Smooth muscle cell (in vitro differentiated cells): ENCODE results near the gene NKX2-3. TPM values are rescaled to one million over a fixed set of nuclear protein-coding genes. Genes with fewer than 3 reads are reported as not detected.
A peak's percentile ranks its signal among the peaks of the same experiment; 100 is the strongest.

ENCODE experiments used
- DNase-seq: peaks from one replicate; lab custom pipeline; 2025; ENCODE audit not compliant: unreplicated experiment; lab: John Stamatoyannopoulos, UW
- H2AFZ ChIP-seq: fragments of 200-600 bp; sonication (generic); 2 replicates; pipeline ENCODE4 v1.6.0; 2016; ENCODE audit warnings: antibody characterized with exemption, low read depth, mild to moderate bottlenecking
- H3F3A ChIP-seq: fragments of 200-600 bp; sonication (generic); 2 replicates; pipeline ENCODE4 v1.6.0; 2017; ENCODE audit warnings: antibody characterized with exemption, low read depth
- H3K27ac ChIP-seq: fragments of 200-600 bp; sonication (generic); 2 replicates; pipeline ENCODE4 v1.5.1; 2016; ENCODE audit warnings: low read depth, mild to moderate bottlenecking
- H3K27me3 ChIP-seq: fragments of 200-600 bp; sonication (generic); 2 replicates; pipeline ENCODE4 v1.6.1; 2016; ENCODE audit warnings: low read depth, mild to moderate bottlenecking
- H3K36me3 ChIP-seq: fragments of 200-600 bp; sonication (generic); 2 replicates; pipeline ENCODE4 v1.5.1; 2016; ENCODE audit warnings: low read depth
- H3K4me1 ChIP-seq: fragments of 200-600 bp; sonication (generic); 2 replicates; pipeline ENCODE4 v1.5.1; 2016; ENCODE audit warnings: low read depth
- H3K4me2 ChIP-seq: fragments of 200-600 bp; sonication (generic); 2 replicates; pipeline ENCODE4 v1.6.0; 2016; ENCODE audit warnings: mild to moderate bottlenecking
- H3K4me3 ChIP-seq: fragments of 200-600 bp; sonication (generic); 2 replicates; pipeline ENCODE4 v1.5.1; 2016; ENCODE audit warnings: mild to moderate bottlenecking
- H3K79me2 ChIP-seq: fragments of 200-600 bp; sonication (generic); 2 replicates; pipeline ENCODE4 v1.6.0; 2016; ENCODE audit warnings: low read depth, mild to moderate bottlenecking
- H3K9ac ChIP-seq: fragments of 200-600 bp; sonication (generic); 2 replicates; pipeline ENCODE4 v1.6.0; 2016; ENCODE audit warnings: low read depth
- H3K9me3 ChIP-seq: fragments of 200-600 bp; sonication (generic); replicated peaks from 2 replicates; pipeline ENCODE4 v1.5.1; 2016; ENCODE audit warnings: low read depth
- H4K20me1 ChIP-seq: fragments of 200-600 bp; sonication (generic); 2 replicates; pipeline ENCODE4 v1.6.0; 2016; ENCODE audit warnings: low read depth
- CTCF ChIP-seq: fragments of 200-600 bp; sonication (generic); IDR thresholded peaks from 2 replicates; pipeline ENCODE4 v1.5.1; 2017; ENCODE audit warnings: borderline replicate concordance, mild to moderate bottlenecking, antibody characterized with exemption; ENCODE audit not compliant: insufficient read depth, poor library complexity, severe bottlenecking
- WGBS: methylation state at CpG from one replicate; pipeline ENCODE4 v1.1.7; 2016; ENCODE audit warnings: low lambda C conversion rate; 5-methylcytosine and 5-hydroxymethylcytosine counted together
- polyA plus RNA-seq: library from polyadenylated mRNA; unstranded; fragments of >200 nt; fragmentation: Nextera tagmentation; extraction: Ambion mirVana; gene quantifications from 2 replicates; pipeline ENCODE4 v1.2.1, GENCODE V29; 2016
- total RNA-seq: library from RNA; depleted of rRNA; stranded (reverse); fragments of >200 nt; gene quantifications from 2 replicates; pipeline ENCODE4 v1.2.3, GENCODE V29; 2014

NKX2-3 gene
- total and polyA plus RNA-seq, 2 experiments from 2014 or later = not detected

DNA sequence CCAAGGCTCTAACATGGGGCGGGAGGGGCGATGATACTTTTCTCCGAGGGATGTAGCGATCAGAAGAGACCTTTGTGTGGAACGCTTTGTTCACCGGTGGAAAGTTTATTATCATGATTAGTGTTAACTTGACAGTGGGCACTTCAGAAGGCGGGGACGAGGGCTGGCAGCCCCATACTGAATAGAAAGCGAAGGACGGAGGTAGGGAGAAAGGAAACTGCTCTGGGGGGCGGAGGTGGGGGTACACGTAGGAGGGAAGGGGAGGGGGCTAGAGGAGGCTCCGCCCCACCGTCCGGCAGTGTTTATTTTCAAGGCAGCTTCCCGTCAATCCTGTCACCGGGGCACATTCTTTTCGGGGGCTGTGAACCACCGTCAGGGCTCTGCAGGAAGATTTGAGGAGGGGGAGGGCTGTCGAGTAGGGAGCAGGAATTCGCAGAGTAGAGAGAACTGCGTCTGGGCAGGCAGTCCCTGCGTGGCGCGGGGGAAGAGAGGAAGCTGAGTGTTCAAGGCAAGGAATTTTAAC, 9.4 kb upstream of the NKX2-3 start:
- TF ChIP-seq CTCF = no peak
- no peaks in the 10 kb centered on the region for H3K79me2 ChIP-seq
- peak overlapping the region; percentile 67 for H3K4me2 ChIP-seq
- no peak overlapping the region for H2AFZ ChIP-seq
- DNase-seq = no peak
- WGBS = 2% methylated on average over 24 of the region's 25 CpGs
- H3F3A ChIP-seq = peaks cover 4% of the 10 kb centered on the region
- H3K27me3 ChIP-seq = peaks cover 100% of the 10 kb centered on the region
- no peak overlapping the region for H3K9ac ChIP-seq
- H3K27ac ChIP-seq = no peak overlapping the region
- no peaks in the 10 kb centered on the region for H3K36me3 ChIP-seq
- no peaks in the 10 kb centered on the region for H3K9me3 ChIP-seq
- H3K4me1 ChIP-seq = peaks cover 26% of the 10 kb centered on the region
- no peaks in the 10 kb centered on the region for H4K20me1 ChIP-seq
- peak overlapping the region; percentile 18 for H3K4me3 ChIP-seq

DNA sequence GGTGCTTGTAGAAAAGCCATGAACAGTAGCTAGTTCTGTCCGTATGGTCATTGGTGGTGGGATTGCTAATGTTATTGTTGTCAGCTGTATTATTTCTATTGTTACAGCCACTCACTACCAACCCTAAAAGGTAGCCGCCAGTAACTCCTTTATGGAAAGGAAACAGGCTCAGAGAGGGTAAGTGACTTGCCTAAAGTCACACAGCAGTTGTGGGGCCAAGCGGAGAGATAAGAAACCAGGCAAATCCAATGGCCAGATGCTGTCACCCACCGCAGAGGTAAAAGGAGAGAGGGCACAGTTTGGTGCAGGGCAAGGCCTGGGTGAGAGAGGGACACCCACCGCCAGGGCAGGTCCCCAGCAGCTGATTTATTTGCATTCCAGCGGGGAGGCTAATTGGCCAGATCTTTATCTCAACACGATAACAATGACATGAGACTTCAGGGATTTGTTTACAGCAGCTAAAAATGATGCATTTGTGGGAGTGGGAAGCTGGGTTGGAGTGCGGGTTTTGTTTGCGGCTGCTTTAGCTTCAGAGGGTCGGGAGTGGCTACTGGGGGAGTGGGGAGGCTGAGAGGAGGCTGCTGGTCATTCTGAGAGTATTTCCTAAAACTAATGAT, 8.6 kb upstream of the NKX2-3 start:
- Histone ChIP-seq H3K4me2 (no peak overlapping the region), H4K20me1 (no peaks in the 10 kb centered on the region), H3F3A (peaks cover 4% of the 10 kb centered on the region), H3K27ac (no peak overlapping the region), H3K79me2 (no peaks in the 10 kb centered on the region), H3K4me3 (no peak overlapping the region), H3K27me3 (peaks cover 100% of the 10 kb centered on the region), H3K9me3 (no peaks in the 10 kb centered on the region), H3K9ac (no peak overlapping the region), H2AFZ (no peak overlapping the region), H3K4me1 (peaks cover 26% of the 10 kb centered on the region), H3K36me3 (no peaks in the 10 kb centered on the region)
- DNase-seq = no peak
- 5% methylated on average over 10 of the region's 10 CpGs for WGBS
- TF ChIP-seq CTCF = no peak

GRCh38 chr10:99524736-99525380, 7.9 kb upstream of the NKX2-3 start:
- Histone ChIP-seq H2AFZ (no peak overlapping the region), H3K27ac (no peak overlapping the region), H3K9ac (no peak overlapping the region), H3K27me3 (peaks cover 100% of the 10 kb centered on the region), H3F3A (no peaks in the 10 kb centered on the region), H3K79me2 (no peaks in the 10 kb centered on the region), H3K4me2 (no peak overlapping the region), H3K36me3 (no peaks in the 10 kb centered on the region), H3K4me1 (peaks cover 26% of the 10 kb centered on the region), H3K9me3 (no peaks in the 10 kb centered on the region), H3K4me3 (no peak overlapping the region), H4K20me1 (no peaks in the 10 kb centered on the region)
- 13% methylated on average over 10 of the region's 10 CpGs for WGBS
- DNase-seq = no peak
- TF ChIP-seq CTCF = no peak
